Natural killer cell (primary cell): Measurements from ENCODE around the gene PSMC4. TPM values are rescaled to one million over a fixed set of nuclear protein-coding genes. Genes with fewer than 3 reads are reported as not detected.

Experiments used
- ATAC-seq, 3 donors: fragments of 150-1000 bp in 2 of 3; fragments of 200-7000 bp in 1 of 3; cut with Tn5 transposase; 1 replicate in 1 of 3; 2 replicates in 2 of 3; pipeline ENCODE4 v1.10.0; 2021; ENCODE audit warnings: mild to moderate bottlenecking in 2 of 3, moderate library complexity in 2 of 3
- DNase-seq, 2 donors: peaks; one replicate each; pipeline versions ENCODE4 v3.0.0 to v3.0.0-alpha.2; 2013 to 2021; ENCODE audit warnings: mixed read lengths in 1 of 2
- H3K27ac ChIP-seq: one replicate; pipeline ENCODE4 v1.5.1; 2013; ENCODE audit warnings: mild to moderate bottlenecking, low read length
- H3K27me3 ChIP-seq: one replicate; pipeline ENCODE4 v1.6.1; 2013; ENCODE audit warnings: low read length; ENCODE audit not compliant: control insufficient read depth, insufficient read depth
- H3K36me3 ChIP-seq: one replicate; pipeline ENCODE4 v1.6.1; 2013; ENCODE audit warnings: low read length; ENCODE audit not compliant: control insufficient read depth, insufficient read depth
- H3K4me1 ChIP-seq: one replicate; pipeline ENCODE4 v1.6.1; 2013; ENCODE audit warnings: low read length; ENCODE audit not compliant: control insufficient read depth, insufficient read depth
- H3K4me3 ChIP-seq: one replicate; pipeline ENCODE4 v1.5.1; 2013; ENCODE audit warnings: low read length
- H3K9me3 ChIP-seq: one replicate; pipeline ENCODE4 v1.6.1; 2013; ENCODE audit warnings: low read length; ENCODE audit not compliant: control insufficient read depth, insufficient read depth
- H3K27ac Mint-ChIP-seq, 2 donors: one replicate each; pipeline ENCODE4 v1.8.0; 2022; ENCODE audit warnings: mild to moderate bottlenecking in 2 of 2, mixed read lengths in 2 of 2, moderate library complexity in 1 of 2
- H3K27me3 Mint-ChIP-seq, 2 donors: one replicate each; pipeline ENCODE4 v1.8.0; 2022; ENCODE audit warnings: low read depth in 2 of 2, mixed read lengths in 2 of 2
- H3K36me3 Mint-ChIP-seq: one replicate; pipeline ENCODE4 v1.8.0; 2022; ENCODE audit warnings: mixed read lengths
- H3K4me1 Mint-ChIP-seq, 2 donors: one replicate each; pipeline ENCODE4 v1.8.0; 2022; ENCODE audit warnings: mixed read lengths in 2 of 2
- H3K4me3 Mint-ChIP-seq: one replicate; pipeline ENCODE4 v1.8.0; 2022; ENCODE audit warnings: mild to moderate bottlenecking, moderate library complexity, mixed read lengths
- H3K9me3 Mint-ChIP-seq, 2 donors: one replicate each; pipeline ENCODE4 v1.8.0; 2022; ENCODE audit warnings: mixed read lengths in 2 of 2
- CTCF ChIP-seq: fragments of 200-600 bp; IDR thresholded peaks from one replicate; pipeline ENCODE4 v1.8.0; 2022; ENCODE audit warnings: antibody characterized with exemption
- WGBS: methylation state at CpG from one replicate; pipeline ENCODE4 v1.1.7; 2013; ENCODE audit warnings: missing lambda C conversion rate; ENCODE audit not compliant: insufficient coverage; 5-methylcytosine and 5-hydroxymethylcytosine counted together
- intact Hi-C: fragments of 100-400 bp; cut with micrococcal nuclease; formaldehyde crosslinking; loops from one replicate; pipeline ENCODE4 v1.14.2; 2022
- total RNA-seq, 4 donors: library from RNA; stranded (reverse); fragments of 120-200 nt in 1 of 4; gene quantifications; one replicate each; pipeline versions ENCODE4 v1.2.3 to v1.2.4, GENCODE V29; 2013 to 2022

The PSMC4 gene
- total RNA-seq, 3 donors from 2014 or later (not counting 1 experiment from before 2014, with no cell fraction given) = 84.9 to 116 (median 101) TPM

- WGBS = 76% methylated on average over 12 of the region's 13 CpGs
- TF ChIP-seq CTCF = no peak
Measured at GRCh38 chr19:39969681-39970424, 1.1 kb upstream of the PSMC4 start.

GRCh38 chr19:39970425-39970674 lies 615 bp upstream of the PSMC4 start:
- TF ChIP-seq CTCF = no peak
- WGBS = 5% methylated on average over 11 of the region's 11 CpGs
- H3K27ac Mint-ChIP-seq = peak overlapping the region; percentile 99 to 100
- Histone ChIP-seq H3K4me1 (peaks cover 32% of the 10 kb centered on the region), H3K4me3 (peak overlapping the region; percentile 68), H3K36me3 (peaks cover 34% of the 10 kb centered on the region), H3K9me3 (no peaks in the 10 kb centered on the region), H3K27ac (peak overlapping the region; percentile 94), H3K27me3 (no peaks in the 10 kb centered on the region)
- peak overlapping the region; percentile 99 for H3K4me3 Mint-ChIP-seq
- H3K36me3 Mint-ChIP-seq = peaks cover 7% of the 10 kb centered on the region
- H3K9me3 Mint-ChIP-seq = no peaks in the 10 kb centered on the region
- H3K27me3 Mint-ChIP-seq = no peaks in the 10 kb centered on the region
- peak; percentile 1 to 17 (median 6) for ATAC-seq
- intact Hi-C loops = loop anchor here (1.0 to 5.0 kb wide), 3 partner anchors 30 to 177 kb away; no protein-coding TSS in a partner anchor
- no peak for DNase-seq
- peaks cover 38 to 44% of the 10 kb centered on the region in 2 donors for H3K4me1 Mint-ChIP-seq

More at GRCh38 chr19:39969681-39970424, 1.1 kb upstream of the PSMC4 start:
- intact Hi-C loops = loop anchor here (1.0 to 5.0 kb wide), 3 partner anchors 29 to 177 kb away; no protein-coding TSS in a partner anchor
- Mint-ChIP-seq H3K27me3 (no peaks in the 10 kb centered on the region), H3K9me3 (no peaks in the 10 kb centered on the region), H3K4me3 (peak overlapping the region; percentile 99), H3K36me3 (peaks cover 2% of the 10 kb centered on the region), H3K27ac (peak overlapping the region; percentile 99 to 100), H3K4me1 (peaks cover 38 to 43% of the 10 kb centered on the region in 2 donors)
- DNase-seq (peak in 1 of 2 donors; percentile 46), ATAC-seq (no peak)
- Histone ChIP-seq H3K4me1 (peaks cover 32% of the 10 kb centered on the region), H3K36me3 (peaks cover 29% of the 10 kb centered on the region), H3K27me3 (no peaks in the 10 kb centered on the region), H3K9me3 (no peaks in the 10 kb centered on the region), H3K27ac (peak overlapping the region; percentile 94), H3K4me3 (peak overlapping the region; percentile 68)

GRCh38 chr19:39971380-39972035 lies 543 bp downstream of the PSMC4 start:
- H3K27me3 Mint-ChIP-seq = no peaks in the 10 kb centered on the region
- 5% methylated on average over 21 of the region's 21 CpGs for WGBS
- Histone ChIP-seq H3K4me1 (peaks cover 32% of the 10 kb centered on the region), H3K36me3 (peaks cover 38% of the 10 kb centered on the region), H3K27me3 (no peaks in the 10 kb centered on the region), H3K9me3 (no peaks in the 10 kb centered on the region), H3K27ac (peak overlapping the region; percentile 94), H3K4me3 (peak overlapping the region; percentile 68)
- H3K27ac Mint-ChIP-seq = peak overlapping the region; percentile 99 to 100
- ATAC-seq (no peak), DNase-seq (peak in 1 of 2 donors; percentile 33)
- peaks cover 38 to 47% of the 10 kb centered on the region in 2 donors for H3K4me1 Mint-ChIP-seq
- TF ChIP-seq CTCF = no peak
- H3K4me3 Mint-ChIP-seq = peak overlapping the region; percentile 99
- intact Hi-C loops = loop anchor here (1.0 to 5.0 kb wide), 3 partner anchors 25 to 79 kb away; no protein-coding TSS in a partner anchor
- H3K36me3 Mint-ChIP-seq = peaks cover 12% of the 10 kb centered on the region
- no peaks in the 10 kb centered on the region for H3K9me3 Mint-ChIP-seq
